22Rv1 (cell line): Measurements from ENCODE around the gene SMG7.
A peak's percentile ranks its signal among the peaks of the same experiment; 100 is the strongest.
"Not testable (repeated sequence)": the region's sequence is repeated elsewhere in the genome, so short reads cannot be mapped to it uniquely, and the experiment has no call there.

Experiments used
- H3K27ac ChIP-seq: fragments of 450-650 bp; 2 replicates; pipeline ENCODE4 v1.5.1; 2017
- CTCF ChIP-seq: fragments of 450-650 bp; IDR thresholded peaks from 2 replicates; pipeline ENCODE4 v1.5.1; 2017; ENCODE audit warnings: mild to moderate bottlenecking
- ZFX ChIP-seq: fragments of 450-650 bp; IDR thresholded peaks from 2 replicates; pipeline ENCODE4 v1.6.1; 2017; ENCODE audit warnings: antibody characterized with exemption, borderline replicate concordance

SMG7 gene

GRCh38 chr1:183472488-183473216 is at the start of gene SMG7:
SMG7 (plus strand) TSS chr1:183472499; CDS start chr1:183472621, 122 bp downstream.
- peak within 1 kb of the TSS; percentile 93 for H3K27ac ChIP-seq
- TF ChIP-seq CTCF: no peak
- no peak for TF ChIP-seq ZFX

- no peak for TF ChIP-seq CTCF
- no peak for TF ChIP-seq ZFX
- H3K27ac ChIP-seq: no peak overlapping the region
These were observed 48.8 kb upstream of the SMG7 start for GRCh38 chr1:183423541-183423940.

- TF ChIP-seq ZFX: no peak
- no peak for TF ChIP-seq CTCF
- no peak overlapping the region for H3K27ac ChIP-seq
These were observed 47.6 kb upstream of the SMG7 start for GRCh38 chr1:183424691-183425090.

- H3K27ac ChIP-seq: not testable (repeated sequence)
These were observed 44.7 kb upstream of the SMG7 start for GRCh38 chr1:183427591-183427990.

GRCh38 chr1:183431840-183432547 is 40.3 kb upstream of the SMG7 start:
- TF ChIP-seq CTCF: no peak
- no peak for TF ChIP-seq ZFX
- H3K27ac ChIP-seq: no peak overlapping the region

- TF ChIP-seq CTCF (no peak), ZFX (no peak)
- H3K27ac ChIP-seq: no peak overlapping the region
These were observed 39.8 kb upstream of the SMG7 start for GRCh38 chr1:183432548-183432875.

- H3K27ac ChIP-seq: no peak overlapping the region
- TF ChIP-seq ZFX (no peak), CTCF (no peak)
These were observed 38.6 kb upstream of the SMG7 start for GRCh38 chr1:183433703-183434102.
